Measurements from ENCODE around the gene ZFYVE1.
"Not testable (repeated sequence)": the region's sequence is repeated elsewhere in the genome, so short reads cannot be mapped to it uniquely, and the experiment has no call there.

The ZFYVE1 gene

GRCh38 chr14:72970824-72971434, 56.0 kb downstream of the ZFYVE1 start:
- Histone ChIP-seq H3K9me3 (ENCODE audit: insufficient read depth, low read depth, low read length) (no peaks in the 10 kb centered on the region), H3K36me3 (ENCODE audit: insufficient read depth, low read depth, low read length) (peaks cover 39% of the 10 kb centered on the region), H3K9ac (ENCODE audit: low read depth, low read length) (no peak overlapping the region), H3K27ac (ENCODE audit: low read length) (no peak overlapping the region), H3K27me3 (ENCODE audit: insufficient read depth, low read length) (no peaks in the 10 kb centered on the region), H3K4me3 (ENCODE audit: low read length) (no peak overlapping the region), H3K4me1 (ENCODE audit: insufficient read depth, low read length) (no peaks in the 10 kb centered on the region)

- Histone ChIP-seq H3K9ac (ENCODE audit: low read depth, low read length) (no peak overlapping the region), H3K27me3 (ENCODE audit: insufficient read depth, low read length) (no peaks in the 10 kb centered on the region), H3K9me3 (ENCODE audit: insufficient read depth, low read depth, low read length) (no peaks in the 10 kb centered on the region), H3K36me3 (ENCODE audit: insufficient read depth, low read depth, low read length) (peaks cover 31% of the 10 kb centered on the region), H3K27ac (ENCODE audit: low read length) (no peak overlapping the region), H3K4me3 (ENCODE audit: low read length) (no peak overlapping the region), H3K4me1 (ENCODE audit: insufficient read depth, low read length) (no peaks in the 10 kb centered on the region)
These were observed 56.8 kb downstream of the ZFYVE1 start for GRCh38 chr14:72970058-72970630.

GRCh38 chr14:72968316-72968715, 58.6 kb downstream of the ZFYVE1 start:
- H3K9me3 ChIP-seq (ENCODE audit: insufficient read depth, low read depth, low read length): no peaks in the 10 kb centered on the region
- no peaks in the 10 kb centered on the region for H3K27me3 ChIP-seq (ENCODE audit: insufficient read depth, low read length)
- H3K4me1 ChIP-seq (ENCODE audit: insufficient read depth, low read length): no peaks in the 10 kb centered on the region
- no peak overlapping the region for H3K9ac ChIP-seq (ENCODE audit: low read depth, low read length)
- no peak overlapping the region for H3K4me3 ChIP-seq (ENCODE audit: low read length)
- H3K36me3 ChIP-seq (ENCODE audit: insufficient read depth, low read depth, low read length): peaks cover 14% of the 10 kb centered on the region; the same call in 1 of the 2 replicates
- H3K27ac ChIP-seq (ENCODE audit: low read length): no peak overlapping the region

- H3K4me3 ChIP-seq (ENCODE audit: low read length): no peak overlapping the region
- no peak overlapping the region for H3K27ac ChIP-seq (ENCODE audit: low read length)
- 0 out of 2 replicates have a peak, but pooled peaks cover 10% of the 10 kb centered on the region for H3K36me3 ChIP-seq (ENCODE audit: insufficient read depth, low read depth, low read length)
- no peaks in the 10 kb centered on the region for H3K27me3 ChIP-seq (ENCODE audit: insufficient read depth, low read length)
- no peaks in the 10 kb centered on the region for H3K4me1 ChIP-seq (ENCODE audit: insufficient read depth, low read length)
- H3K9ac ChIP-seq (ENCODE audit: low read depth, low read length): no peak overlapping the region
- H3K9me3 ChIP-seq (ENCODE audit: insufficient read depth, low read depth, low read length): no peaks in the 10 kb centered on the region
These were observed 60.9 kb downstream of the ZFYVE1 start for GRCh38 chr14:72966038-72966437.

- Histone ChIP-seq H3K4me1 (ENCODE audit: insufficient read depth, low read length) (no peaks in the 10 kb centered on the region), H3K9ac (ENCODE audit: low read depth, low read length) (no peak overlapping the region), H3K27ac (ENCODE audit: low read length) (no peak overlapping the region), H3K36me3 (ENCODE audit: insufficient read depth, low read depth, low read length) (0 out of 2 replicates have a peak, but pooled peaks cover 5% of the 10 kb centered on the region), H3K9me3 (ENCODE audit: insufficient read depth, low read depth, low read length) (no peaks in the 10 kb centered on the region), H3K4me3 (ENCODE audit: low read length) (no peak overlapping the region), H3K27me3 (ENCODE audit: insufficient read depth, low read length) (no peaks in the 10 kb centered on the region)
These were observed 61.7 kb downstream of the ZFYVE1 start for GRCh38 chr14:72965249-72965648.

- Histone ChIP-seq H3K36me3 (ENCODE audit: insufficient read depth, low read depth, low read length) (peaks cover 14% of the 10 kb centered on the region), H3K9ac (ENCODE audit: low read depth, low read length) (no peak overlapping the region), H3K27ac (ENCODE audit: low read length) (no peak overlapping the region)
These were observed 64.0 kb downstream of the ZFYVE1 start for GRCh38 chr14:72962829-72963312.

GRCh38 chr14:72962336-72962754, 64.6 kb downstream of the ZFYVE1 start:
- not testable (repeated sequence) for H3K9ac ChIP-seq (ENCODE audit: low read depth, low read length); H3K27ac ChIP-seq (ENCODE audit: low read length); H3K9me3 ChIP-seq (ENCODE audit: insufficient read depth, low read depth, low read length); H3K27me3 ChIP-seq (ENCODE audit: insufficient read depth, low read length); H3K4me1 ChIP-seq (ENCODE audit: insufficient read depth, low read length); H3K4me3 ChIP-seq (ENCODE audit: low read length)
- peaks cover 17% of the 10 kb centered on the region for H3K36me3 ChIP-seq (ENCODE audit: insufficient read depth, low read depth, low read length)

More at GRCh38 chr14:72962829-72963312, 64.0 kb downstream of the ZFYVE1 start:
- H3K27me3 ChIP-seq (ENCODE audit: insufficient read depth, low read length): no peaks in the 10 kb centered on the region
- H3K4me1 ChIP-seq (ENCODE audit: insufficient read depth, low read length): no peaks in the 10 kb centered on the region
- no peak overlapping the region for H3K4me3 ChIP-seq (ENCODE audit: low read length)
- H3K9me3 ChIP-seq (ENCODE audit: insufficient read depth, low read depth, low read length): no peaks in the 10 kb centered on the region

GRCh38 chr14:72961579-72962335, 65.1 kb downstream of the ZFYVE1 start:
- Histone ChIP-seq H3K27ac (ENCODE audit: low read length) (no peak overlapping the region), H3K4me3 (ENCODE audit: low read length) (no peak overlapping the region), H3K9ac (ENCODE audit: low read depth, low read length) (no peak overlapping the region), H3K4me1 (ENCODE audit: insufficient read depth, low read length) (no peaks in the 10 kb centered on the region), H3K9me3 (ENCODE audit: insufficient read depth, low read depth, low read length) (no peaks in the 10 kb centered on the region), H3K27me3 (ENCODE audit: insufficient read depth, low read length) (no peaks in the 10 kb centered on the region), H3K36me3 (ENCODE audit: insufficient read depth, low read depth, low read length) (peaks cover 19% of the 10 kb centered on the region)

GRCh38 chr14:72961016-72961415, 65.9 kb downstream of the ZFYVE1 start:
- H3K27ac ChIP-seq (ENCODE audit: low read length); H3K9ac ChIP-seq (ENCODE audit: low read depth, low read length): not testable (repeated sequence)

GRCh38 chr14:72958548-72958947, 68.4 kb downstream of the ZFYVE1 start:
- Histone ChIP-seq H3K9ac (ENCODE audit: low read depth, low read length) (no peak overlapping the region), H3K36me3 (ENCODE audit: insufficient read depth, low read depth, low read length) (peaks cover 30% of the 10 kb centered on the region), H3K9me3 (ENCODE audit: insufficient read depth, low read depth, low read length) (no peaks in the 10 kb centered on the region)

More at GRCh38 chr14:72961016-72961415, 65.9 kb downstream of the ZFYVE1 start:
- not testable (repeated sequence) for H3K4me3 ChIP-seq (ENCODE audit: low read length); H3K4me1 ChIP-seq (ENCODE audit: insufficient read depth, low read length); H3K27me3 ChIP-seq (ENCODE audit: insufficient read depth, low read length); H3K9me3 ChIP-seq (ENCODE audit: insufficient read depth, low read depth, low read length)
- H3K36me3 ChIP-seq (ENCODE audit: insufficient read depth, low read depth, low read length): peaks cover 26% of the 10 kb centered on the region

GRCh38 chr14:72957213-72957612, 69.7 kb downstream of the ZFYVE1 start:
- no peak overlapping the region for H3K4me3 ChIP-seq (ENCODE audit: low read length)
- no peaks in the 10 kb centered on the region for H3K9me3 ChIP-seq (ENCODE audit: insufficient read depth, low read depth, low read length)
- no peak overlapping the region for H3K9ac ChIP-seq (ENCODE audit: low read depth, low read length)
- H3K36me3 ChIP-seq (ENCODE audit: insufficient read depth, low read depth, low read length): peaks cover 32% of the 10 kb centered on the region
- no peaks in the 10 kb centered on the region for H3K27me3 ChIP-seq (ENCODE audit: insufficient read depth, low read length)
- no peaks in the 10 kb centered on the region for H3K4me1 ChIP-seq (ENCODE audit: insufficient read depth, low read length)
- no peak overlapping the region for H3K27ac ChIP-seq (ENCODE audit: low read length)

More at GRCh38 chr14:72958548-72958947, 68.4 kb downstream of the ZFYVE1 start:
- Histone ChIP-seq H3K27ac (ENCODE audit: low read length) (no peak overlapping the region), H3K27me3 (ENCODE audit: insufficient read depth, low read length) (no peaks in the 10 kb centered on the region), H3K4me1 (ENCODE audit: insufficient read depth, low read length) (no peaks in the 10 kb centered on the region), H3K4me3 (ENCODE audit: low read length) (no peak overlapping the region)
